ENCODE measurements around the gene CCSER1.

- TF ChIP-seq POLR2AphosphoS5 (IDR thresholded peaks at IDR 0.05) (no peak), EP300 (IDR thresholded peaks at IDR 0.05) (no peak), CTCF (IDR thresholded peaks at IDR 0.05) (no peak), POLR2A (IDR thresholded peaks at IDR 0.05) (no peak)
These were observed 418.9 kb downstream of the CCSER1 start for GRCh38 chr4:90546114-90546513.

Data from upper lobe of left lung (tissue), 4 donors.